ENCODE measurements around the gene LITAFD. TPM values are rescaled to one million over a fixed set of nuclear protein-coding genes. Genes with fewer than 3 reads are reported as not detected.
"Not testable (repeated sequence)": the region's sequence is repeated elsewhere in the genome, so short reads cannot be mapped to it uniquely, and the experiment has no call there.

LITAFD gene
- total RNA-seq, 1 donor, result not detected

GRCh38 chr16:8915722-8916301, 33.7 kb downstream of the LITAFD start:
- no peak overlapping the region for H3K4me3 ChIP-seq (ENCODE audit: low read depth, low read length)
- TF ChIP-seq, protein P1, sequence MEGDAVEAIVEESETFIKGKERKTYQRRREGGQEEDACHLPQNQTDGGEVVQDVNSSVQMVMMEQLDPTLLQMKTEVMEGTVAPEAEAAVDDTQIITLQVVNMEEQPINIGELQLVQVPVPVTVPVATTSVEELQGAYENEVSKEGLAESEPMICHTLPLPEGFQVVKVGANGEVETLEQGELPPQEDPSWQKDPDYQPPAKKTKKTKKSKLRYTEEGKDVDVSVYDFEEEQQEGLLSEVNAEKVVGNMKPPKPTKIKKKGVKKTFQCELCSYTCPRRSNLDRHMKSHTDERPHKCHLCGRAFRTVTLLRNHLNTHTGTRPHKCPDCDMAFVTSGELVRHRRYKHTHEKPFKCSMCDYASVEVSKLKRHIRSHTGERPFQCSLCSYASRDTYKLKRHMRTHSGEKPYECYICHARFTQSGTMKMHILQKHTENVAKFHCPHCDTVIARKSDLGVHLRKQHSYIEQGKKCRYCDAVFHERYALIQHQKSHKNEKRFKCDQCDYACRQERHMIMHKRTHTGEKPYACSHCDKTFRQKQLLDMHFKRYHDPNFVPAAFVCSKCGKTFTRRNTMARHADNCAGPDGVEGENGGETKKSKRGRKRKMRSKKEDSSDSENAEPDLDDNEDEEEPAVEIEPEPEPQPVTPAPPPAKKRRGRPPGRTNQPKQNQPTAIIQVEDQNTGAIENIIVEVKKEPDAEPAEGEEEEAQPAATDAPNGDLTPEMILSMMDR (IDR thresholded peaks at IDR 0.05; ENCODE audit: insufficient read depth, low read depth, low read length), result no peak
- DNase-seq (ENCODE audit: low read depth), result no peak

- DNase-seq (ENCODE audit: low read depth), result no peak
- TF ChIP-seq, protein P1 (IDR thresholded peaks at IDR 0.05; ENCODE audit: insufficient read depth, low read depth, low read length), result no peak
- no peak overlapping the region for H3K4me3 ChIP-seq (ENCODE audit: low read depth, low read length)
Observed at GRCh38 chr16:8916541-8917225, 34.5 kb downstream of the LITAFD start.

- H3K4me3 ChIP-seq (ENCODE audit: low read depth, low read length); DNase-seq (ENCODE audit: low read depth): not testable (repeated sequence)
Observed at GRCh38 chr16:8917336-8917735, 35.2 kb downstream of the LITAFD start.

DNA sequence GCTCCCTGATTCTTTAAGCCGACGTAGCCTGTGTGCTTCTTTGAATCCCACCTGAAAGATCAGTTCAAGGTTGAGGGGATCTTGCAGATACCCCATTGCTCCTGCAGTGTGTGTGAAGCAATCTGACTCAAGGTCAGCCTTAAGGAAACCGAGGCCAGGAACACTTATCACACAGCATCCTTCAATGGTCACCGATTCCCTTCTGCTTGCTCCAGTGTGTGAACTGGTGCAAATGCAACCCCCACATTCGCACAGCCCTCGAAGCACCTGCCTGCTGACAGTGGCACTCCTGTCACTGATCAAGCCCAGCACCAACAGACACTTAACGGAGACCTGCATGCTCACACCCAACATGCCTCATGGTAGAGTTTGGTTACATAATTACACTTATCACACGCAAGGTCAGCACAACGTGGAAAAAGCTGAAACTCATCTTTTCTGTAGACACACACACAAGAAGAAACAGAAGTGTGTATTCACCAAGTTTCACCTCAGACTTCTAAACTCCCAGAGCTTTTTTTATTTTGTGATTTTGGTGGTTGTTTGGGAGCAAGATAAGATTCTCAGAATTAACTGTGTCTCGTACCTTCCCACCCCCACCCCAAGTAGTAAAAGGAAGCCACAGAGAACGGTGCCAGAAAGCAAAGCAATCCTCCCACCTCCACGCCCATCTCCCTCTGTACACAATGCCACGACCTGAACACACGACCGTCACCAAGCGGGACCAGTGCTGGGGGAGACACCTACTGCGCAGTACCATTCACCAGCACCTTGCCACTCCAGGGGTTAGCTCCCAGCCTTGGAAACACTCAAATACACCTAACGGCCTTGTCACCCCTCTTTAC, 37.2 kb downstream of the LITAFD start:
- TF ChIP-seq, protein P1 (IDR thresholded peaks at IDR 0.05; ENCODE audit: insufficient read depth, low read depth, low read length), result no peak
- no peak overlapping the region for H3K4me3 ChIP-seq (ENCODE audit: low read depth, low read length)
- no peak for DNase-seq (ENCODE audit: low read depth)

- TF ChIP-seq, protein P1 (IDR thresholded peaks at IDR 0.05; ENCODE audit: insufficient read depth, low read depth, low read length), result no peak
- no peak for DNase-seq (ENCODE audit: low read depth)
- no peak overlapping the region for H3K4me3 ChIP-seq (ENCODE audit: low read depth, low read length)
Observed at GRCh38 chr16:8919934-8920462, 37.8 kb downstream of the LITAFD start.

DNA sequence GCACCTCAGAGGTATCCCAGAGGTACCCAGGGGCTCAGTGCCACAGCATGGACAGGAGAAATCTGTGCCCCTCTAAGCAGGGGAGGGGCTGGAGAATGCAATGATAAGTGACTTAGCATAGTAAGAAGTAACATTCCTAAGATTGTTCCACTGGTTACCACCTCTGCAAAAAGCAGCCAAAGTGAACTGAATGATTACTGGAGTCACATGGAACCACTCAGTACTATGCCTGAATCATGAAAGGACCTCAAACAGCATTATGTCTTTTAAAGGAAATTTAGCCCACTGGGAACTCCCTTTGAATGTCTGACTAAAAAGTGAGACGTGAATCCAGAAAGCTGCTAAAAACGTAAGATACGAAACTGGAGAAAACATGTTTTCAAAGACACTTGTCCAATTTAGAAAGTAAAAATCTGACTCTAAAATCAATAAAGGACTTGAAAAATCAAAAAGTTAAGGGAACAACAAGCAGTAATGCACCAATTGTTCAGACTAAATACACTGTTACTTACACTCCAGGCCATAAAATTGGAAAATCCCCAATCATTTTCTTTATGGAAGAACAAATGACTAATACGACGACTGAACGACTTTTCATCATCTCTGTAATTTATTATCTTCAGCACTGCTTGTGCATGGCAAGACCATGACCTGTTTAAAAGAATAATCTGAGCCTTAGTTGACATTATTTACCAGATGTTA, 38.6 kb downstream of the LITAFD start:
- no peak overlapping the region for H3K4me3 ChIP-seq (ENCODE audit: low read depth, low read length)
- TF ChIP-seq, protein P1 (IDR thresholded peaks at IDR 0.05; ENCODE audit: insufficient read depth, low read depth, low read length), result no peak
- DNase-seq (ENCODE audit: low read depth), result no peak
